ENCODE results near the gene CEMIP2. TPM values are rescaled to one million over a fixed set of nuclear protein-coding genes. Genes with fewer than 3 reads are reported as not detected.

Gene CEMIP2
- total RNA-seq, 1 donor from 2014 or later = 70.0 TPM

DNA sequence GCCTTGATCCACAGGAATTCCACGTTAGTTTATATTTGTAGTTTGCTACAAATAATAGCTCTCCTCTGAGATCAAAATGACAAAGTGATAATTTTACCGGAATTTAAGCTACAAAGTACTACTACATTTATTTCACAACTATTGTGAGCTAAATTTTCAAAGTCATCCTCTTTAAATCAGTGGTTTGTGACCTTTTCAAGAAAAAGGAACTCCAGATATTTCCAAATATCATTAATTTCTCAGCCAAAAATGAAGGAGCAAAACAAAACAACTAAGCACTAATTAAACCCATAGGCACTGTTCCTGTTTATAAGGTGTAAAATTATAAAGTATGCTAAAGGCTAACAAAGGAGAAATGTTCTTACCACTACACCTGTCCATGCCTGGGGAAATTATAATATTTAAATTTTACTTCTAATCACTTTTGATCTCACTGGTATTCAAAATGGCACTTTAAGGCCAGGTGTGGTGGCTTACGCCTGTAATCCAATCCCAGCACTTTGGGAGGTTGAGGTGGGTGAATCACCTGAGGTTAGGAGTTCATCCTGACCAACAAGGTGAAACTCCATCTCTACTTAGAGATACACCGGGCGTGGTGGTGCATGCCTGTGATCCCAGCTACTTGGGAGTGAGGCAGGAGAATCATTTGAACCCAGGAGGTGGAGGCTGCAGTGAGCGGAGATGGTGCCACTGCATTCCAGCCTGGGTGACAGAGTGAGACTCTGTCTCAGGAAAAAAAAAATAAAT is 77.5 kb downstream of the CEMIP2 start:
- H3K4me3 Mint-ChIP-seq = no peak overlapping the region
- peaks cover 46% of the 10 kb centered on the region for H3K36me3 Mint-ChIP-seq (ENCODE audit: low read depth)
- no peaks in the 10 kb centered on the region for H3K9me3 Mint-ChIP-seq
- intact Hi-C loops (cut with micrococcal nuclease) = no loop called here
- no peaks in the 10 kb centered on the region for H3K27me3 Mint-ChIP-seq (ENCODE audit: insufficient read depth)
- H3K27ac Mint-ChIP-seq = peak overlapping the region; percentile 18
- no peak for DNase-seq (ENCODE audit: low spot score)
- peaks cover 24% of the 10 kb centered on the region for H3K4me1 Mint-ChIP-seq (ENCODE audit: low read depth)

DNA sequence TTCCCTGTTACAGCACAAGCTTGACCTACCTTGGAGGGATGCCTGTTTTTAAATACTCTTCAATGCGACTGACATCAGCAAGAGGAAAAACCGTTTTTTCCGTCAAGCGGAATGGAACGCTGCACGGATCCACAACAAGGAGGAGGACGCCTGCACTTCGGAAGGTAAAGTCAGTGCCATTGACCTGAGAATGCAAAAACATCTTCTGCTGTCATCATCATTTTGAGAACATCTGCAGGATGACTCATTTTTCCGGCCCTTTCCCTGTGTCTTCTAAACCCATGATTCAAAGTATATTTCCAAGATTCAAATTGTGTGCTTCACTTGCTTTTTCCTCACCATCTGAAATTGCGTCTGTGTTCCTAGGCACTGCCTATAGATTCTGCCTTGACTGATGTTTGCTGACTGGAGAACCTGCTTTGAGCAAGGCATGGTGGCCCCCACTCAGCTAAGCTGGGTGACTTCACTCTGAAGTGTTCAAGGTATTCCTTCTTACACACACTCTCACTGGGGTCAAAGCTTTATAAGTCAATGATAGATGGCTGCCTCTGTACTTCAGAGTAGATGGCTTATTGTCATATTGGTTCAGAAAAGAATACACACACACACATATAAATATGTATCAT is 78.1 kb downstream of the CEMIP2 start:
- no peaks in the 10 kb centered on the region for H3K27me3 Mint-ChIP-seq (ENCODE audit: insufficient read depth)
- H3K27ac Mint-ChIP-seq = peak overlapping the region; percentile 18
- peaks cover 30% of the 10 kb centered on the region for H3K4me1 Mint-ChIP-seq (ENCODE audit: low read depth)
- H3K9me3 Mint-ChIP-seq = no peaks in the 10 kb centered on the region
- H3K4me3 Mint-ChIP-seq = no peak overlapping the region
- no peak for DNase-seq (ENCODE audit: low spot score)
- intact Hi-C loops (cut with micrococcal nuclease) = no loop called here
- peaks cover 48% of the 10 kb centered on the region for H3K36me3 Mint-ChIP-seq (ENCODE audit: low read depth)

DNA sequence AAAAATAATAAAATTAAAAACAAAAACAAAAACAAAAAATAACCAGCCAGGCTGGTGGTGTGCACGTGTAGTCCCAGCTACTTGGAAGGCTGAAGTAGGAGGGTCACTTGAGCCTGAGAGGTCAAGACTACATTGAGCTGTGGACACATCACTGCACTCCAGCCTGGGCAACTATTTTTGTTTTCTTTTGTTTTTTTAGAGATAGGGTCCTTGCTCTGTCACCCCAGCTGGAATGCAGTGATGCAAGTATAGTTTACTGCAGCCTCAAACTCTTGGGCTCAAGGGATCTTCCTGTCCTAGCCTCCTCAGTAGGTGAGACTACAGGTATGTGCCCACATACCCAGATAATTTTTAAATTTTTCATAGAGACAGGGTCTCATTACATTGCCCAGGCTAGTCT is 80.6 kb downstream of the CEMIP2 start:
- DNase-seq (ENCODE audit: low spot score) = no peak
- H3K27me3 Mint-ChIP-seq (ENCODE audit: insufficient read depth) = no peaks in the 10 kb centered on the region
- peaks cover 50% of the 10 kb centered on the region for H3K4me1 Mint-ChIP-seq (ENCODE audit: low read depth)
- no peak overlapping the region for H3K4me3 Mint-ChIP-seq
- no peaks in the 10 kb centered on the region for H3K9me3 Mint-ChIP-seq
- H3K36me3 Mint-ChIP-seq (ENCODE audit: low read depth) = peaks cover 55% of the 10 kb centered on the region
- intact Hi-C loops (cut with micrococcal nuclease) = loop anchor here (5.0 to 10.0 kb wide), 3 partner anchors 35 to 1457 kb away; partner anchors contain the start of genes ABHD17B and C9orf85
- no peak overlapping the region for H3K27ac Mint-ChIP-seq

DNA sequence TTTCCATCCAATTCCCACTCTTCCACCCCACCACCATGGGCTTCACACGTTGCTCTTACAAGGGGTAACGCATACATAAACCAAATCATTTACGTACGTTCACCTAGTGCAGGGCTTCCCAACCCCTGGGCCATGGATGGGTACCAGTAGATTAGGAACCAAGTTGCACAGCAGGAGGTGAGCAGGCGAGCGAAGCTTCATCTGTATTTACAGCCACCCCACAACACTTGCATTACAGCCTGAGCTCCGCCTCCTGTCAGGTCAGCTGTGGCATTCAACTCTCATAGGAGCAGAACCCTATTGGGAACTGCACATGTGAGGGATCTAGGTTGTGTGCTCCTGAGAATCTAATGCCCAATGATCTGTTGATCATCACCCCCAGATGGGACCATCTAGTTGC is 82.3 kb downstream of the CEMIP2 start:
- H3K4me3 Mint-ChIP-seq = peak overlapping the region; percentile 64
- DNase-seq (ENCODE audit: low spot score) = no peak
- H3K36me3 Mint-ChIP-seq (ENCODE audit: low read depth) = peaks cover 55% of the 10 kb centered on the region
- no peaks in the 10 kb centered on the region for H3K9me3 Mint-ChIP-seq
- peak overlapping the region; percentile 74 for H3K27ac Mint-ChIP-seq
- peaks cover 59% of the 10 kb centered on the region for H3K4me1 Mint-ChIP-seq (ENCODE audit: low read depth)
- intact Hi-C loops (cut with micrococcal nuclease) = loop anchor here (1.0 to 10.0 kb wide), 6 partner anchors 36 to 1459 kb away; partner anchors contain the start of genes ABHD17B and C9orf85
- no peaks in the 10 kb centered on the region for H3K27me3 Mint-ChIP-seq (ENCODE audit: insufficient read depth)

DNA sequence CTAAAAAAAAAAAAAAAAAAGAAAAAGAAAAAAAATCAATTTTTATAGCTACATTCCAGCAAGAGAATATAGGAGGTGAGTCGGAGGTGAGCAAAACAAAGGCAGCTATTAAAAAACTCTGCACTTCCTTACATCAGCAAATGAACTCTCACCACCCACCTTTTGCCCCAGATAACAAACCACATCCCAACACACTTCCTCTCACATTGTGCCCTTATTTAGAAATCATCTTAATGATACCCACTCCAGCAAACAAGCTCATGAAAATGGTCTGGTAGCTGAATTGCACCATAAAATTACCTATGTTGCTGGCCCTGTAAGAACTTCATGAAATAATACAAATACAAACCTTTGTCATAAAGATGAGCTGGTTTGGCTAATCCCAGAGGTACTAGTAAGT is 82.9 kb downstream of the CEMIP2 start:
- H3K4me1 Mint-ChIP-seq (ENCODE audit: low read depth) = peaks cover 57% of the 10 kb centered on the region
- H3K36me3 Mint-ChIP-seq (ENCODE audit: low read depth) = peaks cover 51% of the 10 kb centered on the region
- peak; percentile 22 for DNase-seq (ENCODE audit: low spot score)
- no peaks in the 10 kb centered on the region for H3K9me3 Mint-ChIP-seq
- intact Hi-C loops (cut with micrococcal nuclease) = loop anchor here (1.0 to 10.0 kb wide), 6 partner anchors 37 to 1459 kb away; partner anchors contain the start of genes ABHD17B and C9orf85
- peak overlapping the region; percentile 32 for H3K27ac Mint-ChIP-seq
- no peaks in the 10 kb centered on the region for H3K27me3 Mint-ChIP-seq (ENCODE audit: insufficient read depth)
- H3K4me3 Mint-ChIP-seq = peak overlapping the region; percentile 48

DNA sequence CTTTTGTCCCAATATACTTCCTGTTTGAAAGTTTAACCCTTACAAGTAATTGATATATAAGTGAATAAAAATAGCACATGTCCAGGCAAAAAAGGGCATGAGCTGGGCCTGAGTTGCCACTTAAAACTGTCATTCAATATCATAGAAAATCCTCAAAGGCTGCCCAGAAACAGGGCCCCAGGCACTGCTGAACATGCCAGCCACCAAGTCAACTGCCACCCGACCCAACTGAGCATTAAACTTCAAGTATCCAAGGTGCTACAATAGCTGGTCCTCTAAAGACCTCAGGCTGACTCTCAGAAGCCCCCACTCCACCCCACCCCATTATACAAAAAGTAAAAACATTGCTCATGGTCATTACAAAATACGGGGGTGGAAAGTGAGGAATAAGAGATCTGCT is 83.7 kb downstream of the CEMIP2 start:
- H3K9me3 Mint-ChIP-seq = no peaks in the 10 kb centered on the region
- DNase-seq (ENCODE audit: low spot score) = no peak
- H3K36me3 Mint-ChIP-seq (ENCODE audit: low read depth) = peaks cover 49% of the 10 kb centered on the region
- H3K27ac Mint-ChIP-seq = peak overlapping the region; percentile 68
- H3K27me3 Mint-ChIP-seq (ENCODE audit: insufficient read depth) = no peaks in the 10 kb centered on the region
- peak overlapping the region; percentile 44 for H3K4me3 Mint-ChIP-seq
- intact Hi-C loops (cut with micrococcal nuclease) = loop anchor here (2.0 to 10.0 kb wide), 3 partner anchors 38 to 1460 kb away; partner anchors contain the start of genes ABHD17B and C9orf85
- peaks cover 60% of the 10 kb centered on the region for H3K4me1 Mint-ChIP-seq (ENCODE audit: low read depth)

DNA sequence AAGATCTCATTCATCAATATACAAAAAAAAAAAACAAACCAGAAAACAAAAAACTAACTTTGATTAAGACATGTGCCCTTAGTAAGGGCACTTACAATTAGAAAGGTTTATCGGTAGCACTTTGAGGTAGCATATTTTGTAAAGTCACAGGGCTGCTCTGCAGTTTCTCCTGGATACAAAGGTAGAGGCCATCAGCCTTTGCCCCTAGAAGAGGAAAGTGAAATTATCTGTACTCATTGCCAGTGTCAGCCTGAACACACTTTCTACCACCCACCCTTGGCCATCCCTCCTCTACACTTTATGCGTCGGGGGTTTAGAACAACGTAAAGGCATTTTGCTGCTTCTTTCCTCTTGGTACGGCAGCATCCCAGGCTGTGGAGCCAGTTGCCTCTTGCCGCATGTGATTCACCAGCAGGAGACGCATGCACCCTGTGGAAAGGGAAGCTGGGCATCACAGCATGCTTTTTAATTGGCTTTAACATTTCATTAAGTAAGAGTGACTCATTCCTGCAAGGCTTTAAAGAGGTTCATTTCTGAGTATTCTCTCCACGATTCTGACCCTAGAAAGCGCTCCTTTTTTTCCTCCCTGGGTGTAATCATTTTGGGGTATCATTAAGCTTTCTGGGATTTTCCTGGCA is 84.6 kb downstream of the CEMIP2 start:
- H3K27me3 Mint-ChIP-seq (ENCODE audit: insufficient read depth) = no peaks in the 10 kb centered on the region
- peak overlapping the region; percentile 68 for H3K27ac Mint-ChIP-seq
- intact Hi-C loops (cut with micrococcal nuclease) = loop anchor here (2.0 to 10.0 kb wide), 3 partner anchors 37 to 1461 kb away; partner anchors contain the start of genes ABHD17B and C9orf85
- no peak for DNase-seq (ENCODE audit: low spot score)
- peaks cover 60% of the 10 kb centered on the region for H3K4me1 Mint-ChIP-seq (ENCODE audit: low read depth)
- H3K36me3 Mint-ChIP-seq (ENCODE audit: low read depth) = peaks cover 44% of the 10 kb centered on the region
- H3K9me3 Mint-ChIP-seq = no peaks in the 10 kb centered on the region
- H3K4me3 Mint-ChIP-seq = peak overlapping the region; percentile 72

DNA sequence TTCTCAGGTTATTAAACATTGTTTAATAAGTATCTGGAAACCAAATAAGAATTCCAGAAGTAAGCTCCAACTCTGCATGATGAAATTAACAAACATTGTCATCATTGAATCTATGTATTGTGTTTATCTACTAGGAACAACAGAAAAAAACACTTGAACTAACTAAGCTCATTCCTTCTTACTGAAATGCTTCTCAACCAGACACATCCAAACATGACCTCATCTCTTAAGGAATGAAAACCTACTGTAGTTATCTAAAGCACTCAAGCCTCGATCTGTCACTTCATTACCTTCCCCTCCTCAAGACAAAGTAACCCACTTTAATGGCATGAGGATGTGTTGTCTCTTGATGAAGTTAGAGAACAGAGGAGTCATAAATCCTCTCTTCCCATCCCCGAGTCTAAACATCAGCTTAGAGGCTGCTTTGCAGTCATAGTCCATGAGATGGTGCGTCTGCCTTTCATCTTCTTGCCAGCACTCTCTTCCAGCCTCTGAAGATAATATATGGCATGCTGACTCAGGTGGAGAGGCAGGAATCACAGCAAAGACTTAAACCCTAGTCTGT is 86.5 kb downstream of the CEMIP2 start:
- H3K27me3 Mint-ChIP-seq (ENCODE audit: insufficient read depth) = no peaks in the 10 kb centered on the region
- no peak overlapping the region for H3K4me3 Mint-ChIP-seq
- H3K4me1 Mint-ChIP-seq (ENCODE audit: low read depth) = peaks cover 72% of the 10 kb centered on the region
- no peaks in the 10 kb centered on the region for H3K9me3 Mint-ChIP-seq
- H3K36me3 Mint-ChIP-seq (ENCODE audit: low read depth) = peaks cover 44% of the 10 kb centered on the region
- no peak overlapping the region for H3K27ac Mint-ChIP-seq
- intact Hi-C loops (cut with micrococcal nuclease) = loop anchor here (10.0 kb wide), 2 partner anchors 233 to 1463 kb away; partner anchors contain the start of genes ABHD17B and C9orf85
- no peak for DNase-seq (ENCODE audit: low spot score)

DNA sequence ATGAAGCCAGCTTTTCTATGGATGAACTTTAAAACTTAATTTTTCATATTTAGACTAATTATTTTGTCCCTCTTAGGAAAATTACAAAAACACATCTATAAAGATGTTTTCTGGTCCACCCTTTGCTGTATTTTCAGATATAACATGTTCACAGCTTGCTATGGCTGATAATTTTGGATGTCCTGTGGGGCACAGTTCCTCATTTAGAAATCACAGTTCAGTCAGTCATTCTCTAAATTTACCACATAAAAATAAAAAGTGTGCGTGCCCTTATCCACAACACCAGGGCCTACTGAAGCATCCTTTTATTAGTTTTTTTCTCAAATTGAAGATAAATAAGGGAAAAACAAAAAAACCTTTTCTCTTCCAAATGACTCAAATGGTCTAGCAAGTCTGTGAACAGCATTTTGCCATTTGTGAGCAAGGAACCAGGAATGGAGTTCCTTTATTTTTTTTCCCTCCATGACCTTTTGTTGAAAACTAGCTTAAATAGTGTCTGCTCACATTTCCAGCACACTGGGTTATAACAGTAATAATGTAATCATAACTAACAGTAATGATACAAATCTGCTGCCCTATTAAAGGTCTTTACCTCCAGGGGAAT is 87.1 kb downstream of the CEMIP2 start:
- Mint-ChIP-seq H3K9me3 (peaks cover 4% of the 10 kb centered on the region), H3K36me3 (ENCODE audit: low read depth) (peaks cover 44% of the 10 kb centered on the region), H3K4me1 (ENCODE audit: low read depth) (peaks cover 77% of the 10 kb centered on the region), H3K27ac (no peak overlapping the region), H3K4me3 (no peak overlapping the region), H3K27me3 (ENCODE audit: insufficient read depth) (no peaks in the 10 kb centered on the region)
- intact Hi-C loops (cut with micrococcal nuclease) = loop anchor here (10.0 kb wide), 2 partner anchors 234 to 1464 kb away; partner anchors contain the start of genes ABHD17B and C9orf85
- DNase-seq (ENCODE audit: low spot score) = no peak

DNA sequence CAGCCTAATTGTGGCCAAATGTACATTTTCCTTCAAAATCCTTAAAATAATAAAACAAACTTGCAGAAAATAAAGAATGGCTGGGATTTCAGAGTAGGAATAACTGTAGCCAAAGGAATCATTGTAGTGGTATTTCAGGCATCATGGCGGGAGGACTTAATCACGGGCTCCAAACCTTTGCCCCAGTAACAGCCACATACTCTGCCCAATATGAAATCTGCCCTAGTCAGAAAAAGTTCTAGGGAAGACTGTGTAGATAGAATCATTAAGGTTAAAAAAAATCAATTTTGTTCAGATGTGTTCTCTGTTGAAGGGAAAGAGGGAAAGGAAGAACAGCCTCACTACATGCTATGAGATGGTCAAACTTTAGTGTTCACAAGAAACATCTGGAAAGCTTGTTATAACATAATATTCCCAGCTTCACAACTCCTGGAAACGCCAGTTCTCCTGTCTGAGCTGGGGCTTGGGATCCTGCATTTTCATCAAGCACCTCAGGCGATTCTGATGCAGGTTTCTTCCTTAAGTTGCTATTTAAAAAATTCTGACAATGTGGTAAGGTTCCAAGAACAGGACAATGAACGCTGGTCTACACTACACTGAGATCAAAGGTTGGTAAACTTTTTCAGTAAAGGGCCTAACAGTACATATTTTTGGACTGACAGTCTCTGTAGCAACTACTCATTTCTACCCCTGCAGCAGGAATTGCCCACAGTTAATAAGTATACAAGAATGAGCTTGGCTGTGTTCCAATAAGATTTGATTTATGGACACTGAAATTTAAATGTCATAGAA is 87.9 kb downstream of the CEMIP2 start:
- Mint-ChIP-seq H3K27ac (no peak overlapping the region), H3K9me3 (peaks cover 4% of the 10 kb centered on the region), H3K4me3 (no peak overlapping the region), H3K36me3 (ENCODE audit: low read depth) (peaks cover 37% of the 10 kb centered on the region), H3K27me3 (ENCODE audit: insufficient read depth) (no peaks in the 10 kb centered on the region), H3K4me1 (ENCODE audit: low read depth) (peaks cover 70% of the 10 kb centered on the region)
- DNase-seq (ENCODE audit: low spot score) = no peak
- intact Hi-C loops (cut with micrococcal nuclease) = loop anchor here (10.0 kb wide), 2 partner anchors 234 to 1464 kb away; partner anchors contain the start of genes ABHD17B and C9orf85

DNA sequence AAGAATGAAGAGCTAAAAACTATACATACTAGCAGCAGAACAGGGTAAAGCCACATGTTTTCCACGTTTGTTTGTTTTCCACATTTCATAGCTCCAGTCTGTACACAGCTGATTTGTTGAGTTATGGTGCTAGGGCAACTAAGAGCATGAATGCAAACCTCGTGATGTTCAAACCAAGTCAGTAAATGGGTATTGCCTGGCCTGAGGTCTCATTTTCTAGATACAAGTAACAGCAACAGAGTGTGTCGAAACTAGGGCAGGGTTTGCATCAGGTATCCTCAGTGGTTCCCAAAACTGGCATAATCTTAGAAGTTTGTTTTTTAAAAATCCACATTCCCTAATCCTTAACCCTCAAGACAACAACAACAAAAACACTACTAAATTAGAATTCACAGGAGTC is 89.3 kb downstream of the CEMIP2 start:
- H3K4me3 Mint-ChIP-seq = no peak overlapping the region
- no peak overlapping the region for H3K27ac Mint-ChIP-seq
- no peaks in the 10 kb centered on the region for H3K27me3 Mint-ChIP-seq (ENCODE audit: insufficient read depth)
- peaks cover 4% of the 10 kb centered on the region for H3K9me3 Mint-ChIP-seq
- H3K36me3 Mint-ChIP-seq (ENCODE audit: low read depth) = peaks cover 34% of the 10 kb centered on the region
- intact Hi-C loops (cut with micrococcal nuclease) = no loop called here
- no peak for DNase-seq (ENCODE audit: low spot score)
- H3K4me1 Mint-ChIP-seq (ENCODE audit: low read depth) = peaks cover 56% of the 10 kb centered on the region

Measured in activated T-helper 1 cell treated with anti-CD3 and anti-CD28 coated beads, Interleukin-12 subunit alpha, Interleukin-12 subunit beta, Interleukin-2, Interleukin-4 antibody, amounts not matched to agents 30 ng/mL and 10 ng/mL and 1 ng/mL, durations not matched to agents 14 hours and 24 hours and 36 hours (primary cell).